Activated naive CD8-positive, alpha-beta T cell (primary cell): Measurements from ENCODE around the gene MARCHF10.
"Not testable (repeated sequence)": the region's sequence is repeated elsewhere in the genome, so short reads cannot be mapped to it uniquely, and the experiment has no call there.

Source experiments
- H3K27ac Mint-ChIP-seq: one replicate; pipeline ENCODE4 v1.8.0; 2021; ENCODE audit warnings: mixed read lengths
- H3K27me3 Mint-ChIP-seq: one replicate; pipeline ENCODE4 v1.8.0; 2021; ENCODE audit warnings: mixed read lengths
- H3K36me3 Mint-ChIP-seq: one replicate; pipeline ENCODE4 v1.8.0; 2021; ENCODE audit warnings: mixed read lengths
- H3K4me1 Mint-ChIP-seq: one replicate; pipeline ENCODE4 v1.8.0; 2021; ENCODE audit warnings: low read depth, mixed read lengths
- H3K4me3 Mint-ChIP-seq: one replicate; pipeline ENCODE4 v1.8.0; 2021; ENCODE audit warnings: mild to moderate bottlenecking, mixed read lengths
- H3K9me3 Mint-ChIP-seq: one replicate; pipeline ENCODE4 v1.8.0; 2021; ENCODE audit warnings: low read depth, mixed read lengths

The MARCHF10 gene

GRCh38 chr17:62785983-62786382, 22.1 kb downstream of the MARCHF10 start:
- H3K27me3 Mint-ChIP-seq, H3K4me3 Mint-ChIP-seq, H3K9me3 Mint-ChIP-seq, H3K4me1 Mint-ChIP-seq, H3K27ac Mint-ChIP-seq, H3K36me3 Mint-ChIP-seq: not testable (repeated sequence)

DNA sequence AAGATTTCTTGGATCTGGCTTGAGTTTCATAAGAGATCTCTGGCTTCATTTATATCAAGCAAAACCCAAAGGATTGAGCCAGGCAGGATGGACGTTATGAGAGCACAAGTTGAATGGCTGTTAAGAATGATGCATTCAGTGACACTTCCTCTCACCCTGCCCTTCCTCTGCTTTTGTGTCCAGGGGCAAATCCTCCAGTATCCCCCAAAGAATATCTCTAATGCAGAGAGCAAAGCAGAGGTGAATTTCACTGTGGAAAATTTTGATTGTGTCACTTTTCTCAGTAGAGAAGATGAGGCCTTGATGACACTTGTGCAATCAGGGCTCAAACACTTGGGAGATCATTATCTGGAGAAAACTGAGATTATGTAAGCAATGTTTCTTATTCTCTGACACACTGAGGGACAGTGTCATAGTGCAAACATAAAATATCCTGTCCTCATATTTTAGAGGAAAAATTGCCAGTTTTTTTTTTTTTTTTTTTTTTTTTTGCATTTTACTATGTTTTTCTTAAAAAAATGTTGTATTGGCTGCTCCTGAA, 25.3 kb downstream of the MARCHF10 start:
- peaks cover 6% of the 10 kb centered on the region for H3K27me3 Mint-ChIP-seq
- no peak overlapping the region for H3K27ac Mint-ChIP-seq
- peaks cover 8% of the 10 kb centered on the region for H3K36me3 Mint-ChIP-seq
- no peaks in the 10 kb centered on the region for H3K4me1 Mint-ChIP-seq
- H3K4me3 Mint-ChIP-seq, result no peak overlapping the region
- H3K9me3 Mint-ChIP-seq, result peaks cover 4% of the 10 kb centered on the region

DNA sequence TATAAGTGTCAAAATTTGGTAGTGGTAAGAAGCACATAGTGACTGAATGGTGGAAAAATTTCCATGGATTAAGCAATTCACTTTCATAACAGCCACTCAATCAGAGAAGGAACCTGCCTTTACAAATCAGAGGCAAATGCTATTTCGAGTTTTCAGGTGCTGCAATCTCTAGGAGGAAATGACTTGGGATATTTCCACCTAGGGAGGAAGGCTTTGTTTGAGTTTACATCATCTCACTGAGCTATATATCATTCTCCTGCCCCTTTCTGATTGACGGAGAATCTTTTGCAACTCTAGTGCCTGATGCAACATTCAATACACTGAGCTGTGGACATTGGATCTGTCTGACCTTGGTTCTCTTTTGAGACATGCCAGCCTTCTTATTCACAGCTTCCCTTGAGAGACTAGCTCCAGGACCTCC, 26.3 kb downstream of the MARCHF10 start:
- no peak overlapping the region for H3K27ac Mint-ChIP-seq
- H3K4me3 Mint-ChIP-seq, result no peak overlapping the region
- peaks cover 4% of the 10 kb centered on the region for H3K9me3 Mint-ChIP-seq
- peaks cover 6% of the 10 kb centered on the region for H3K27me3 Mint-ChIP-seq
- no peaks in the 10 kb centered on the region for H3K4me1 Mint-ChIP-seq
- peaks cover 8% of the 10 kb centered on the region for H3K36me3 Mint-ChIP-seq

- Mint-ChIP-seq H3K27ac (no peak overlapping the region), H3K4me3 (no peak overlapping the region), H3K4me1 (no peaks in the 10 kb centered on the region), H3K36me3 (peaks cover 8% of the 10 kb centered on the region), H3K9me3 (peaks cover 4% of the 10 kb centered on the region), H3K27me3 (peaks cover 6% of the 10 kb centered on the region)
These were observed 26.8 kb downstream of the MARCHF10 start for GRCh38 chr17:62781356-62781755.

GRCh38 chr17:62780951-62781350, 27.2 kb downstream of the MARCHF10 start:
- Mint-ChIP-seq H3K4me3 (no peak overlapping the region), H3K27ac (no peak overlapping the region), H3K9me3 (peaks cover 4% of the 10 kb centered on the region), H3K27me3 (peaks cover 6% of the 10 kb centered on the region), H3K36me3 (peaks cover 8% of the 10 kb centered on the region), H3K4me1 (no peaks in the 10 kb centered on the region)

- Mint-ChIP-seq H3K9me3 (peaks cover 4% of the 10 kb centered on the region), H3K4me3 (no peak overlapping the region), H3K4me1 (no peaks in the 10 kb centered on the region), H3K27me3 (peaks cover 3% of the 10 kb centered on the region), H3K27ac (no peak overlapping the region), H3K36me3 (peaks cover 8% of the 10 kb centered on the region)
These were observed 27.8 kb downstream of the MARCHF10 start for GRCh38 chr17:62780269-62780668.

DNA sequence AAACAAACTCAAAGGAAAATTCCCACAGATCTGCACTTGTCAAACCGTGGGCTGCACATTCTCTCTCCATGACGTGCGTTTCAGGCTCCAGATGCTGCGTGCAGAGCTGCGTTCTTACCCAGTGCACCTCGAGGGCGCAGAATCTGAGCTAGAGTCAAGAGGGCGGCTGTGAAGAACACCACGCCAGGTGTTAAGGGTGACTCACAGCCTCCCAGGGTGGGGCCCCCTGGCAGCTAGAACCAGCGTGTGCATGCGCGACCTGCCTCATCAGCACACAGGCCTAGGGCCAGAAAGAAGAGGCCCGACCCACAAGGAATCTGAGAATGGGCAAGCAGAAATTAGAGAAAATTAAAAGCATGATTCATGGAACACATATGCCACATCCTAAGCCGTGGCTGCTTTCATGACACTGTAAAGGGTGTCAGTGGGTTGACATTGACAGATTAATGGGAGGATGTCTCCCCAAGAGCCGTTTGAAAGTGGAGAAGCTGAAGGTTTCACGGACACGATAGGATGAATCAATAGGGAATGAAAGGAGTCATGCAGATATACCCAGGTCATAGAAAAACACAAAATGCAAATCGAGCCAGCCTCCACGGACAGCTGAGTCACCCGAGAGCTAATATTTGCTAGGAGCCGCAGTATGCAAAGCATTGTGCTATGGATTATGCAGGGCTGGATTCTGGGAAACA, 29.0 kb downstream of the MARCHF10 start:
- Mint-ChIP-seq H3K4me1 (no peaks in the 10 kb centered on the region), H3K9me3 (peaks cover 4% of the 10 kb centered on the region), H3K27me3 (peaks cover 3% of the 10 kb centered on the region), H3K27ac (no peak overlapping the region), H3K36me3 (peaks cover 5% of the 10 kb centered on the region), H3K4me3 (no peak overlapping the region)

DNA sequence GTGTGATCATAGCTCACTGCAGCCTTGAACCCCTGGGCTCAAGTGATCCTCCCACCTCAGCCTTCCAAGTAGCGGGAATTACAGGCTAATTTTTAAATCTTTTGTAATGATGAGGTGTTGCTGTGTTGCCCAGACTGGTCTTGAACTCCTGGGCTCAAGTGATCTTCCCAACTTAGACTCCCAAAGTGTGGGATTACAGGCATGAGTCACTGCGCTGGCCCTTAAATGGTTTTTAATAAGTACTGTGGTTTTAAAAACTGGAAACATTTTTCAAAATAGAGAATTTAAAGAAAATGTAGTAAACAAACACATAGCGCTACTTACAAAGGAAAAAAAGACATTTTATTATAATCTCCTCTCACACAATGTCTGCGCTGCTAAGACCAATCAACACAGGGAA, 32.2 kb downstream of the MARCHF10 start:
- peaks cover 2% of the 10 kb centered on the region for H3K36me3 Mint-ChIP-seq
- no peaks in the 10 kb centered on the region for H3K9me3 Mint-ChIP-seq
- H3K4me1 Mint-ChIP-seq, result no peaks in the 10 kb centered on the region
- no peak overlapping the region for H3K4me3 Mint-ChIP-seq
- H3K27me3 Mint-ChIP-seq, result no peaks in the 10 kb centered on the region
- H3K27ac Mint-ChIP-seq, result no peak overlapping the region

- Mint-ChIP-seq H3K9me3 (no peaks in the 10 kb centered on the region), H3K4me1 (no peaks in the 10 kb centered on the region), H3K36me3 (peaks cover 2% of the 10 kb centered on the region), H3K4me3 (no peak overlapping the region), H3K27me3 (no peaks in the 10 kb centered on the region), H3K27ac (no peak overlapping the region)
These were observed 33.8 kb downstream of the MARCHF10 start for GRCh38 chr17:62774338-62774737.

DNA sequence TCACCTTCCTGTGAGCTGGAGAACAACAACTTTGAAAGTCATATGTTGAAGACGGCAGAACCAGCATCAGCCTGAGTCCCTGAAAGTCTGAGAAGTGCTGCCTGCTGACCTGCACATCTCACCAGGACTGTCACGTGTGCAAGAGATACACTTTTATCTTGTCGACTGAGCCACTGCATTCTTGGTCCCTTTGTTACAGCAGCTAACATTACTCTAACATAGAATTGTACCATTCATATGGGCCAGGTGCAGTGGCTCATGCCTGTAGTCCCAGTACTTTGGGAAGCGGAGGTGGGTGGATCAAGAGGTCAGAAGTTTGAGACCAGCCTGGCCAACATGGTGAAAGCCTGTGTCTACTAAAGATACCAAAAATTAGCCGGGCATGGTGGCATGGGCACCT, 40.1 kb downstream of the MARCHF10 start:
- Mint-ChIP-seq H3K27me3 (peaks cover 5% of the 10 kb centered on the region), H3K9me3 (no peaks in the 10 kb centered on the region), H3K36me3 (peaks cover 2% of the 10 kb centered on the region), H3K4me3 (no peak overlapping the region), H3K4me1 (no peaks in the 10 kb centered on the region), H3K27ac (no peak overlapping the region)

DNA sequence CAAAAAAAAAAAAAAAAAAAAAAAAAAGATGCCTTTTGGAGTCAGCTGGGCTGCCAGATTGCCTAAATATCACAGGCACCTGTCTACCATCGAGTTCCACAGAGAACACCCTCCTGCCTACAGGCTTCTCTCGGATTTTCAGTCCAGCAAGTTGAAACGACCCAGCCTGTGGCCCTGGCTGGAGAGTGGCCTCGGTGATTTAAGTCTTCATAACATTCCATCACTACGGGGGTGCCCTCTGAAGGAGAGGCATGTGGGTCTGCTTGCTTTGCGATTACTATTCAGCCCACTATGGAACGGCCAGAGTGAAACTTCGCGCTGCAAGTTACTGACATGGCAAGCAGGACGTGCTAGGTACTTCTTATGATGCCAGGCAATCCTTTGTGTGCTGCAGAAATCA, 42.8 kb downstream of the MARCHF10 start:
- no peak overlapping the region for H3K27ac Mint-ChIP-seq
- H3K9me3 Mint-ChIP-seq, result no peaks in the 10 kb centered on the region
- no peaks in the 10 kb centered on the region for H3K4me1 Mint-ChIP-seq
- no peak overlapping the region for H3K4me3 Mint-ChIP-seq
- H3K27me3 Mint-ChIP-seq, result peaks cover 7% of the 10 kb centered on the region
- H3K36me3 Mint-ChIP-seq, result no peaks in the 10 kb centered on the region

DNA sequence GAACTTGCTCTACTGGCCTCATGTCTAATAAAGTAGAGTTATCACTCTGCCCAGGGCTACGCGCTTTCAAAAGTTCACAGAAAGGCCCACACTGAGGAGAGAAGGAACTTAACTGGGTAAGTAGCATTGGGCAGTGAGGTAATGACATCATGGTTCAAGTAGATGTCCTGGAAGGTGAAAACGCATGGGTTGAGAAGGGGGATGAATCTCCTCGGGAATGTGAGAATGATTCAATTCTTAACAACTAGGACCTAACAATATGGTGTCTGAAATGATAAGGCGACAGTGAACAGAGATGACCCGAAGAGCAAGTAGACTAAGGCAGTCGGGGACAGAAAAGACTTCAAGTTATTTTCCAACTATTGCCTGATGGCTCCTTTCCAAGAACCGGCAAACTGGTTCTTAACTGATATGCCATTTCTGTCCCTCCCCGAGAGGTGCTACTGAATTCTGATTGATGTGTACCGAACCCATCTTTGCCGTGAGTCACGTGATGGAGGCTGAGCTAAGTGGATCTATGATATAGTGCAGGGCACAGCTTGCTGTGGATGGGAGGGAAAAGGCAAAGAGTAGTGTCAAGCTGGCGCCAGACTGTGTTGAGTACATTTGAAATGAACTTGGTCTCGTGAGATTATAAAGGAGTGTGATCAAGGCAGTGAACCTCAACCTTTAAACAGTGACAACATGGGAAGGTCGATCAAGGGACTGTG, 44.1 kb downstream of the MARCHF10 start:
- Mint-ChIP-seq H3K36me3 (no peaks in the 10 kb centered on the region), H3K27ac (no peak overlapping the region)

DNA sequence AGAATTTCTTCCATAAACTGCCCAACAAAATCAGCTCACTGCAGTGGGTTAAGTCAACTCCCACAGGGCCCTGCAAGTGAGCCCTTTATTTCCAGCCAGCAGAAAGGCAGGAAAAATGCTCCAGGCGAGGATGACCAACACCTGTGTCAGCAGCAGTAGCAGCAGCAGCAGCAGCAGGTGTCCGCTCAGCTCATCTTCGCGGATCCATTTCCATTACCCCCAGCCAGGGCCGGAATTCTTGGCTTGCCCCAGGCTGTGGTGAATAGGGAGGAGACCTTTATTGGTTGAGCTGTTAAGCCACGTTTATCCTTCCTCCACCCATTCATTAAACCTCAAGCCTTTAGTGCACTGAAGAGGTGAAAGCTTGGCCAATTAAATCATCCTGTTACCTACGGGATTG, 46.2 kb downstream of the MARCHF10 start:
- Mint-ChIP-seq H3K27ac (no peak overlapping the region), H3K4me3 (no peak overlapping the region), H3K36me3 (no peaks in the 10 kb centered on the region), H3K27me3 (peaks cover 9% of the 10 kb centered on the region), H3K4me1 (no peaks in the 10 kb centered on the region), H3K9me3 (no peaks in the 10 kb centered on the region)

More for the DNA sequence above, 44.1 kb downstream of the MARCHF10 start:
- H3K9me3 Mint-ChIP-seq, result no peaks in the 10 kb centered on the region
- H3K4me3 Mint-ChIP-seq, result no peak overlapping the region
- H3K4me1 Mint-ChIP-seq, result no peaks in the 10 kb centered on the region
- peaks cover 9% of the 10 kb centered on the region for H3K27me3 Mint-ChIP-seq

DNA sequence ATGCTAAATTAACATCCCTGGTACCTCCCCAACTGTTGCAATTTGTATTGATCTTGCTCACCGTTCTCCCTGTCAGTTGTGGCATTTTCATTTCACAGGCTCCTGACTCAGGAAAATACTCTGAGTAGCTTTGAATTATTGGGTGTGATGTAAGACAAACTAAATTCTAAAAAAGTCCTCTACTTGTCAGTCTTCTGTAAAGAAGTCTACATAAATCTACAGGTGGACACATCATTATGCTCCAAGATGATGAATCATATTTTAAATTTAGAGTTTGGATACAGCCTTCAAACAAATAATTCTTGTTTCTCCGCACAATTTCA, 47.2 kb downstream of the MARCHF10 start:
- no peaks in the 10 kb centered on the region for H3K4me1 Mint-ChIP-seq
- H3K4me3 Mint-ChIP-seq, result no peak overlapping the region
- H3K36me3 Mint-ChIP-seq, result no peaks in the 10 kb centered on the region
- H3K9me3 Mint-ChIP-seq, result no peaks in the 10 kb centered on the region
- H3K27me3 Mint-ChIP-seq, result peaks cover 9% of the 10 kb centered on the region
- H3K27ac Mint-ChIP-seq, result no peak overlapping the region

- no peaks in the 10 kb centered on the region for H3K36me3 Mint-ChIP-seq
- H3K4me1 Mint-ChIP-seq, result no peaks in the 10 kb centered on the region
- no peak overlapping the region for H3K27ac Mint-ChIP-seq
- H3K27me3 Mint-ChIP-seq, result peaks cover 9% of the 10 kb centered on the region
- no peak overlapping the region for H3K4me3 Mint-ChIP-seq
- no peaks in the 10 kb centered on the region for H3K9me3 Mint-ChIP-seq
These were observed 47.8 kb downstream of the MARCHF10 start for GRCh38 chr17:62760059-62760944.
